ENCODE data around the gene CEPT1. TPM values are rescaled to one million over a fixed set of nuclear protein-coding genes. Genes with fewer than 3 reads are reported as not detected.

CEPT1 gene
- total and polyA plus RNA-seq, 9 of the 15 experiments (the other 6 are each of a cell fraction or from before 2014, with no cell fraction given): 24.4 to 72.6 (median 42.4) TPM

DNA sequence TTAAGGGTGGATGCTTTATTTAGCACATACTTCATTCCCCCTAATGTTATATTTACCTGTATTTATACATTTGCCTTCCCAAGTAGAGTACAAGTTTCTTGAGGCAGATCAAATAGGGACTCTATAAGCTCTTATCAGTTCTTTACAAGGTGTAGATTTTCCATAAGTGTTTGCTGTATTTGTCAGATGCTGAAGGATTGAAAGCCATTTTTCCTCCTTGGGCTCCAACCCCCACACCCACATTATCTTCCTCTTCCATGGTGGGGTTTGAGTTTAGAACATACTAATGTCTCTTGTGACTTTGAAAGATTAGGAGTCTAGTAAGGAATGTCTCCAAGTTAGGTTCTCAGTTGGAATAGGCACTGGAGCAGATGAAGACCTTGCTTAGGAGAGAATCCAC is 85.1 kb downstream of the CEPT1 start:
- H3K4me1 ChIP-seq (replicated peaks in 1 of 2; ENCODE audit: control insufficient read depth in 2 of 2, insufficient read depth in 2 of 2, low read length in 2 of 2): no peaks in the 10 kb centered on the region; a peak in 2 of 5 replicates
- in situ Hi-C loops (cut with MboI): loop anchor here (10.0 kb wide), 1 partner anchor 170 kb away; no protein-coding TSS in a partner anchor
- DNase-seq (ENCODE audit: extremely low read depth in 1 of 4, low spot score in 3 of 4) (no peak), FAIRE-seq (no peak), ATAC-seq (no peak)
- POLR2A ChIA-PET: interaction anchor here (0.6 kb wide), 1 partner anchor 1179 kb away, joined by 3 read pairs; no protein-coding TSS in a partner anchor
- no peaks in the 10 kb centered on the region for H3K79me2 ChIP-seq (ENCODE audit: control insufficient read depth, insufficient read depth, low read length)
- H3K9me3 ChIP-seq (replicated peaks; ENCODE audit: control insufficient read depth, insufficient read depth, low read depth, low read length): no peaks in the 10 kb centered on the region
- H3K9ac ChIP-seq (ENCODE audit: insufficient read depth in 1 of 2, low read depth in 2 of 2, low read length in 2 of 2): no peak overlapping the region
- no peak overlapping the region for H3K4me2 ChIP-seq (ENCODE audit: insufficient read depth, low read length)
- H3K9me1 ChIP-seq (ENCODE audit: control insufficient read depth, insufficient read depth, low read length): no peaks in the 10 kb centered on the region
- H3K27ac ChIP-seq (ENCODE audit: extremely low read depth, low read depth, low read length): no peak overlapping the region
- TF ChIP-seq MEIS2 (IDR thresholded peaks at IDR 0.05; ENCODE audit: partially characterized antibody) (peak; percentile 35), TCF3 (CRISPR knock-in tag; IDR thresholded peaks at IDR 0.05) (peak; percentile 54), LEF1 (IDR thresholded peaks at IDR 0.05) (no peak), CBFA2T3 (IDR thresholded peaks at IDR 0.05) (peak; percentile 66), CBFA2T2 (conservative IDR thresholded peaks at IDR 0.05) (0 out of 2 replicates have a peak, but pooled peaks have one; percentile 36), FOXA3 (CRISPR knock-in tag; conservative IDR thresholded peaks at IDR 0.05 in 1 of 2, IDR thresholded peaks at IDR 0.05 in 1 of 2) (peak in 1 of 2 experiments; percentile 52; a peak in 1 of 4 replicates), ZKSCAN3 (CRISPR knock-in tag; IDR thresholded peaks at IDR 0.05) (no peak)
- TF ChIP-seq, protein P1, sequence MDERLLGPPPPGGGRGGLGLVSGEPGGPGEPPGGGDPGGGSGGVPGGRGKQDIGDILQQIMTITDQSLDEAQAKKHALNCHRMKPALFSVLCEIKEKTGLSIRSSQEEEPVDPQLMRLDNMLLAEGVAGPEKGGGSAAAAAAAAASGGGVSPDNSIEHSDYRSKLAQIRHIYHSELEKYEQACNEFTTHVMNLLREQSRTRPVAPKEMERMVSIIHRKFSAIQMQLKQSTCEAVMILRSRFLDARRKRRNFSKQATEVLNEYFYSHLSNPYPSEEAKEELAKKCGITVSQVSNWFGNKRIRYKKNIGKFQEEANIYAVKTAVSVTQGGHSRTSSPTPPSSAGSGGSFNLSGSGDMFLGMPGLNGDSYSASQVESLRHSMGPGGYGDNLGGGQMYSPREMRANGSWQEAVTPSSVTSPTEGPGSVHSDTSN (CRISPR knock-in tag; IDR thresholded peaks at IDR 0.05; ENCODE audit: low read depth): no peak
- TF ChIP-seq, protein P1 (tag; conservative IDR thresholded peaks at IDR 0.05; ENCODE audit: low read depth): 0 out of 2 replicates have a peak, but pooled peaks have one; percentile 18
- intact Hi-C loops (cut with micrococcal nuclease): no loop called here
- peaks cover 2% of the 10 kb centered on the region; the same call in 1 of the 2 replicates for H4K20me1 ChIP-seq (replicated peaks; ENCODE audit: control insufficient read depth, insufficient read depth, low read length)
- no peak overlapping the region for H3K4me3 ChIP-seq
- H3K27me3 ChIP-seq (ENCODE audit: control insufficient read depth in 2 of 2, insufficient read depth in 2 of 2, low read length in 2 of 2): peaks cover 16 to 19% of the 10 kb centered on the region in 2 experiments; a peak in 4 of 5 replicates
- CTCF ChIA-PET (ENCODE audit: low intra/inter-chr PET ratio): interaction anchor here (0.6 to 3.0 kb wide), 2 partner anchors 174 to 433 kb away, joined by 4 to 21 read pairs; no protein-coding TSS in a partner anchor
- H2AFZ ChIP-seq (ENCODE audit: low read depth, low read length): no peak overlapping the region
- no TSS peak for BruUV-seq (replicated peaks)
- no peaks in the 10 kb centered on the region for H3K36me3 ChIP-seq (ENCODE audit: control insufficient read depth, insufficient read depth, low read length)

Measured in K562 (cell line).